ENCODE results near the gene KCNB1.

DNA sequence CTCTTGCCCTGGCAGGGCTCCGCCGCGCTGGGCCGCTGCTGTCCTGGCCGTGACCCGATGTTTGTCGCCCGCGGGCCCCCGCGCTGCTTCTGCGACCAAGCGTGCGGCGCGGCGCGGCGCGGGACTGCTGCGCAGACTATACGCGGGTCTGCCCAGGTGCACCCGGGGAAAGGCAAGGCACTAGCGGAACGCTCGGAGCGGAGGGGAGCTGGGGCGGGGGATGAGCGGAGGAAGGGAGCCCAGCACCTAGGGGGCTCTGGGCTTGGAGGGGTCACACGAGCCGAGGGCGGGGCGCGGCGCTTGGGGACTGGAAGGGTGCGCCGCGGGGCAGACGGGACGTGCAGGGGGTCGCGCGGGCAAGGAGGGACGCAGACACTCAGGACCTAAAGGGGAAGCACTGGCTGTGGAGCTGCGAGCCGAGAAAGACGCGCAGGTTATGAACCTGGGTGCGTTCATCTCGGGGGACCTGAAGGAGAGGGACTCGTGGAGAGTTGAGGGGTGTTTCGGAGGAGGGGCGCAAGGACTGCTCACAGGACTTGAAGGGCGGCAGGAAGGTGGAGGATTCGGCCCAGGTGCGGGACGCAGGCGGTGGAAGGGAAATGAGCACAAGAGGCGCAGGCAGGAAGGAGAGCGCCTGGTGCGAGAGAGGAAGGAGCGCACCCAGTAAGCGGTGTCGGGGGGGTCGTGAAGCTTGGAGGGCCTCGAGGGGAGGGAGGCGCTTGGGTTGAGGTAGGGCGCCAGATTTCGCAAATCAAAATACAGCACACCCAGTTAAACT lies 163.8 kb downstream of the KCNB1 start:
- TF ChIP-seq CTCF (IDR thresholded peaks at IDR 0.05; ENCODE audit: low read depth, low read length) = no peak
- TF ChIP-seq POLR2A (IDR thresholded peaks at IDR 0.05; ENCODE audit: extremely low read depth, insufficient read length) = no peak
- TF ChIP-seq, protein P1, sequence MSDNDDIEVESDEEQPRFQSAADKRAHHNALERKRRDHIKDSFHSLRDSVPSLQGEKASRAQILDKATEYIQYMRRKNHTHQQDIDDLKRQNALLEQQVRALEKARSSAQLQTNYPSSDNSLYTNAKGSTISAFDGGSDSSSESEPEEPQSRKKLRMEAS (IDR thresholded peaks at IDR 0.05; ENCODE audit: low read depth, low read length) = no peak
- no peak for TF ChIP-seq MYC (IDR thresholded peaks at IDR 0.05; ENCODE audit: low read depth, low read length)

All from NB4 (cell line).